ENCODE measurements around the gene EFNB3.

EFNB3 gene

DNA sequence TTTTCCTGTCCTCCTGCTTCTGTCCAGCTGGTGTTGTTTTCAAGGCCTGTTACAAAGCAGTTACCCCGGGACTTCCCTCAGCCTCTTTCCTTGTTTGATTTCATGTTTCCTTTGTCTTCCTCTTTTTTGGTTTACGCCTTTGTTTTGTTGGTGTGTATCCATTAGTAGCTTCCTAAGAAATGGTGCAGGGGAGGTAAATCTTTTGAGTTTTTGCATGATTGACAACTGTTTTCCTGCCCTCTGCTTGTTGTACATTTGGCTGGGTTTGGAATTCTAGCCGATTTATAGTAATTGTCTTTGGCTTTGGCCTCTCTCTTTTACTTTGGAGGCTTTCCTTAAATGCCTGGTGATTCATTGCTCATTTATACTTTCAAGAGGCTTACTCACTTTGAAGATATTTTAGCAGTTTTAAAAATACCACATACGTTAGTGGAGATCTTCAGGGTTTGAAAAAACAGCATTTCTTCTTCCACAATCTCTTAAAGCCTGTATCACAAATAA is 45.4 kb downstream of the EFNB3 start:
- no peak overlapping the region for H3K4me2 ChIP-seq (ENCODE audit: low read length)
- no peaks in the 10 kb centered on the region for H4K20me1 ChIP-seq (ENCODE audit: control insufficient read depth, insufficient read depth, low read depth, low read length)
- TF ChIP-seq, protein P1, sequence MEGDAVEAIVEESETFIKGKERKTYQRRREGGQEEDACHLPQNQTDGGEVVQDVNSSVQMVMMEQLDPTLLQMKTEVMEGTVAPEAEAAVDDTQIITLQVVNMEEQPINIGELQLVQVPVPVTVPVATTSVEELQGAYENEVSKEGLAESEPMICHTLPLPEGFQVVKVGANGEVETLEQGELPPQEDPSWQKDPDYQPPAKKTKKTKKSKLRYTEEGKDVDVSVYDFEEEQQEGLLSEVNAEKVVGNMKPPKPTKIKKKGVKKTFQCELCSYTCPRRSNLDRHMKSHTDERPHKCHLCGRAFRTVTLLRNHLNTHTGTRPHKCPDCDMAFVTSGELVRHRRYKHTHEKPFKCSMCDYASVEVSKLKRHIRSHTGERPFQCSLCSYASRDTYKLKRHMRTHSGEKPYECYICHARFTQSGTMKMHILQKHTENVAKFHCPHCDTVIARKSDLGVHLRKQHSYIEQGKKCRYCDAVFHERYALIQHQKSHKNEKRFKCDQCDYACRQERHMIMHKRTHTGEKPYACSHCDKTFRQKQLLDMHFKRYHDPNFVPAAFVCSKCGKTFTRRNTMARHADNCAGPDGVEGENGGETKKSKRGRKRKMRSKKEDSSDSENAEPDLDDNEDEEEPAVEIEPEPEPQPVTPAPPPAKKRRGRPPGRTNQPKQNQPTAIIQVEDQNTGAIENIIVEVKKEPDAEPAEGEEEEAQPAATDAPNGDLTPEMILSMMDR (IDR thresholded peaks at IDR 0.05; ENCODE audit: low read depth, low read length, poor library complexity, severe bottlenecking), result no peak
- no peak for TF ChIP-seq EZH2phosphoT487 (IDR thresholded peaks at IDR 0.05; ENCODE audit: borderline replicate concordance, low read length)
- no peaks in the 10 kb centered on the region for H3K9me3 ChIP-seq (ENCODE audit: control insufficient read depth, insufficient read depth, low read length)
- no peak overlapping the region for H3K4me3 ChIP-seq (ENCODE audit: low read length)
- no peaks in the 10 kb centered on the region for H3K79me2 ChIP-seq (ENCODE audit: control insufficient read depth, low read length)
- no peaks in the 10 kb centered on the region for H3K4me1 ChIP-seq (ENCODE audit: control insufficient read depth, low read length)
- 0 out of 2 replicates have a peak, but pooled peaks cover 2% of the 10 kb centered on the region for H3F3A ChIP-seq (ENCODE audit: control insufficient read depth, insufficient read depth)
- no peaks in the 10 kb centered on the region for H3K36me3 ChIP-seq (ENCODE audit: control insufficient read depth, low read length)
- H3K27ac ChIP-seq (ENCODE audit: low read depth, low read length), result no peak overlapping the region
- H3K27me3 ChIP-seq (ENCODE audit: control insufficient read depth, low read length), result peaks cover 5% of the 10 kb centered on the region; the same call in 1 of the 2 replicates
- no peaks in the 10 kb centered on the region for H3K9me2 ChIP-seq (replicated peaks; ENCODE audit: control insufficient read depth, low read length)

DNA sequence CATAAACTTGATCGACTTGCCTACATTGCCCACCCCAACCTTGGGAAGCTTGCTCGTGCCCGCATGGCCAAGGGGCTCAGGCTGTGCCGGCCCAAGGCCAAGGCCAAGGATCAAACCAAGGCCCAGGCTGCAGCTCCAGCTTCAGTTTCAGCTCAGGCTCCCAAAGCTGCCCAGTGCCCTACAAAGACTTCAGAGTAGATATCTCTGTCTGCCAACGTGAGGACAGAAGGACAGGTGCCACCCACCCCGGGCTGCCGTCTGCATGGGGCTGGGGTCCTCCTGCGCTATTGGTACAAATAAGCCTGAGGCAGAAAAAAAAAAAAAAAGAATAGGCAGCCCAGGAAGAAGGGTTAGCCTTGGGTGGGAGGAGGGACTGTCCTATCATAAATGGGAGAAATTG is 49.7 kb downstream of the EFNB3 start:
- Histone ChIP-seq H3F3A (ENCODE audit: control insufficient read depth, insufficient read depth) (no peaks in the 10 kb centered on the region), H3K4me2 (ENCODE audit: low read length) (no peak overlapping the region), H3K27ac (ENCODE audit: low read depth, low read length) (no peak overlapping the region), H3K36me3 (ENCODE audit: control insufficient read depth, low read length) (no peaks in the 10 kb centered on the region), H3K4me1 (ENCODE audit: control insufficient read depth, low read length) (no peaks in the 10 kb centered on the region), H4K20me1 (ENCODE audit: control insufficient read depth, insufficient read depth, low read depth, low read length) (no peaks in the 10 kb centered on the region), H3K79me2 (ENCODE audit: control insufficient read depth, low read length) (no peaks in the 10 kb centered on the region), H3K4me3 (ENCODE audit: low read length) (no peak overlapping the region), H3K27me3 (ENCODE audit: control insufficient read depth, low read length) (no peaks in the 10 kb centered on the region), H3K9me2 (replicated peaks; ENCODE audit: control insufficient read depth, low read length) (no peaks in the 10 kb centered on the region), H3K9me3 (ENCODE audit: control insufficient read depth, insufficient read depth, low read length) (no peaks in the 10 kb centered on the region)
- no peak for TF ChIP-seq EZH2phosphoT487 (IDR thresholded peaks at IDR 0.05; ENCODE audit: borderline replicate concordance, low read length)
- TF ChIP-seq, protein P1 (IDR thresholded peaks at IDR 0.05; ENCODE audit: low read depth, low read length, poor library complexity, severe bottlenecking), result no peak

DNA sequence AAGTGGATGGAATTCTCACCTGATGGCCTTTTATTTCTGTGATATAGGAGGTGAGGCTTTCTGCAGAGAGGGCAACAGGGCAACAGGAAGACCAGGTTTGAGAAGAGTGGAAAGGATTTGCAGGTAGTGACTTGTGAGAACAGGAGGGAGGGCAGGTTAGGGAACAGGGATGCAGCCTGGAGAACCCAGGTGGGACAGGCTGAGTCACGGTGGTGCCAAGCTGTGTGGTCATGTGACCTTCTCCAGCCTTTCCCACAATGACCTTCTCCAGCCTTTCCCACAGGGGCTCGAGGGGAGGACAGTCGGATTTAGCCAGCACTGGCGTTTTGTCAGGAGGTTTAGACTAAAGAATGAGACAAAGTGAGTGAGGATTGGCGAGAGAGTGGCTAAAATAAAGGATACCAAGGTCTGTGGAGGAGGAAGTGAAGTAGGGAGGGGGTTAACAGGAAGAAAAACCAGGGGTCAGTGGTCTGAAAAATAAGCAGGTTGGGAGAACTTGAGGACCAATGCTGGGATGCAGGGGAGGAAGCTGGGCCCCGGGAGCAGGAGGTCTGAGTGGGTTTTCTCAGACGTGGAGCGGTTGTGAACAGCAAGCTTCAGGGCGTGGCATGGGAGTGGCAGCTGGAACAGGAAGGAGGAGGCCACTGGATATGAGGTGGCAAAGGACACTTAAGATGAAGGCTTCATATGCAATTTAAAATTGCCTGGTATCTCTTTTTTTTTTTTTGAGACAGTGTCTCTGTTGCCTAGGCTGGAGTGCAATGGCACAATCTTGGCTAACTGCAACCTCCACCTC is 50.3 kb downstream of the EFNB3 start:
- H3F3A ChIP-seq (ENCODE audit: control insufficient read depth, insufficient read depth), result no peaks in the 10 kb centered on the region
- H3K79me2 ChIP-seq (ENCODE audit: control insufficient read depth, low read length), result no peaks in the 10 kb centered on the region
- no peak overlapping the region for H3K4me2 ChIP-seq (ENCODE audit: low read length)
- no peaks in the 10 kb centered on the region for H4K20me1 ChIP-seq (ENCODE audit: control insufficient read depth, insufficient read depth, low read depth, low read length)
- TF ChIP-seq EZH2phosphoT487 (IDR thresholded peaks at IDR 0.05; ENCODE audit: borderline replicate concordance, low read length), result no peak
- TF ChIP-seq, protein P1 (IDR thresholded peaks at IDR 0.05; ENCODE audit: low read depth, low read length, poor library complexity, severe bottlenecking), result no peak
- no peaks in the 10 kb centered on the region for H3K9me2 ChIP-seq (replicated peaks; ENCODE audit: control insufficient read depth, low read length)
- H3K36me3 ChIP-seq (ENCODE audit: control insufficient read depth, low read length), result no peaks in the 10 kb centered on the region
- no peaks in the 10 kb centered on the region for H3K27me3 ChIP-seq (ENCODE audit: control insufficient read depth, low read length)
- no peaks in the 10 kb centered on the region for H3K4me1 ChIP-seq (ENCODE audit: control insufficient read depth, low read length)
- H3K27ac ChIP-seq (ENCODE audit: low read depth, low read length), result no peak overlapping the region
- no peak overlapping the region for H3K4me3 ChIP-seq (ENCODE audit: low read length)
- no peaks in the 10 kb centered on the region for H3K9me3 ChIP-seq (ENCODE audit: control insufficient read depth, insufficient read depth, low read length)

All from DOHH2 (cell line).